Thoracic aorta (tissue), 2 donors: ENCODE data around the gene DNASE1L1. TPM values are rescaled to one million over a fixed set of nuclear protein-coding genes. Genes with fewer than 3 reads are reported as not detected.

Experiments
- ATAC-seq: fragments of 150-250 bp; one replicate; pipeline ENCODE4 v1.8.0; 2017; ENCODE audit warnings: low read depth; ENCODE audit not compliant: insufficient number of reproducible peaks, low FRiP score
- DNase-seq: peaks from one replicate; pipeline ENCODE4 v3.0.0-alpha.2; 2020; ENCODE audit warnings: low spot score
- H3K27ac ChIP-seq, 2 donors: fragments of 200-600 bp; sonication (generic); 1 replicate in 1 of 2; 2 replicates in 1 of 2; pipeline ENCODE4 v1.5.1; 2016; ENCODE audit warnings: mild to moderate bottlenecking in 2 of 2, moderate library complexity in 2 of 2
- H3K27me3 ChIP-seq: fragments of 200-600 bp; sonication (generic); replicated peaks from 2 replicates; pipeline ENCODE4 v1.6.0; 2016; ENCODE audit warnings: mild to moderate bottlenecking; ENCODE audit not compliant: insufficient read depth
- H3K36me3 ChIP-seq: fragments of 200-600 bp; sonication (generic); one replicate; pipeline ENCODE4 v1.5.1; 2016
- H3K4me1 ChIP-seq, 2 donors: fragments of 200-600 bp; sonication (generic); 1 replicate in 1 of 2; 2 replicates in 1 of 2; pipeline versions ENCODE4 v1.5.1 to v1.6.0; 2016; ENCODE audit warnings: low read depth in 2 of 2, mild to moderate bottlenecking in 1 of 2; ENCODE audit not compliant: control insufficient read depth in 1 of 2
- H3K4me3 ChIP-seq: fragments of 200-600 bp; sonication (generic); 2 replicates; pipeline ENCODE4 v1.5.1; 2016; ENCODE audit warnings: mild to moderate bottlenecking
- H3K9me3 ChIP-seq: fragments of 200-600 bp; sonication (generic); 2 replicates; pipeline ENCODE4 v1.5.1; 2016
- CTCF ChIP-seq: fragments of 200-600 bp; sonication (generic); IDR thresholded peaks from one replicate; pipeline ENCODE4 v1.5.1; 2019; ENCODE audit warnings: antibody characterized with exemption
- total RNA-seq, 2 donors: library from RNA; depleted of rRNA; stranded (reverse); fragments of >200 nt; gene quantifications; one replicate each; pipeline versions ENCODE4 v1.1.0 to v1.2.3, GENCODE V29; 2016

Gene DNASE1L1
- total RNA-seq, 2 donors from 2014 or later = 39.9 to 41.8 TPM

GRCh38 chrX:154431341-154431740 lies 22.3 kb upstream of the DNASE1L1 start:
- DNase-seq (no peak), ATAC-seq (no peak)
- H3K4me3 ChIP-seq = no peak overlapping the region
- H3K27me3 ChIP-seq = no peaks in the 10 kb centered on the region
- H3K27ac ChIP-seq = peak overlapping the region in 1 of 2 donors; percentile 30
- H3K4me1 ChIP-seq = peaks cover 5 to 27% of the 10 kb centered on the region in 2 donors
- no peaks in the 10 kb centered on the region for H3K9me3 ChIP-seq
- no peak for TF ChIP-seq CTCF
- no peaks in the 10 kb centered on the region for H3K36me3 ChIP-seq

GRCh38 chrX:154430916-154431315 lies 21.9 kb upstream of the DNASE1L1 start:
- H3K27me3 ChIP-seq = no peaks in the 10 kb centered on the region
- ATAC-seq (no peak), DNase-seq (no peak)
- TF ChIP-seq CTCF = no peak
- peaks cover 5 to 27% of the 10 kb centered on the region in 2 donors for H3K4me1 ChIP-seq
- no peaks in the 10 kb centered on the region for H3K36me3 ChIP-seq
- no peaks in the 10 kb centered on the region for H3K9me3 ChIP-seq
- H3K4me3 ChIP-seq = no peak overlapping the region
- H3K27ac ChIP-seq = peak overlapping the region in 1 of 2 donors; percentile 30

- Histone ChIP-seq H3K4me3 (no peak overlapping the region), H3K27ac (peak overlapping the region in 1 of 2 donors; percentile 30), H3K9me3 (no peaks in the 10 kb centered on the region), H3K27me3 (no peaks in the 10 kb centered on the region), H3K36me3 (no peaks in the 10 kb centered on the region), H3K4me1 (peaks cover 5 to 27% of the 10 kb centered on the region in 2 donors)
- DNase-seq (no peak), ATAC-seq (no peak)
- TF ChIP-seq CTCF = no peak
These were observed 21.4 kb upstream of the DNASE1L1 start for GRCh38 chrX:154430479-154430878.

GRCh38 chrX:154429711-154430110 lies 20.7 kb upstream of the DNASE1L1 start:
- DNase-seq (no peak), ATAC-seq (no peak)
- Histone ChIP-seq H3K27ac (no peak overlapping the region), H3K4me1 (peaks cover 5 to 27% of the 10 kb centered on the region in 2 donors), H3K9me3 (no peaks in the 10 kb centered on the region), H3K36me3 (no peaks in the 10 kb centered on the region), H3K27me3 (no peaks in the 10 kb centered on the region), H3K4me3 (peak overlapping the region; percentile 85)
- TF ChIP-seq CTCF = no peak

GRCh38 chrX:154428176-154429171 lies 19.4 kb upstream of the DNASE1L1 start, which contains the start of gene ATP6AP1:
Gene ATP6AP1 (plus strand): TSS chrX:154428677. CDS start chrX:154428693, 16 bp downstream.
- Histone ChIP-seq H3K27ac (peak within 1 kb of the TSS; percentile 38 to 67), H3K9me3 (no peaks in the 10 kb centered on the region), H3K36me3 (no peaks in the 10 kb centered on the region), H3K4me1 (peaks cover 5 to 27% of the 10 kb centered on the region in 2 donors), H3K27me3 (no peaks in the 10 kb centered on the region), H3K4me3 (peak within 1 kb of the TSS; percentile 85)
- ATAC-seq (peak; percentile 77), DNase-seq (peak; percentile 68)
- TF ChIP-seq CTCF = no peak
